OCI-LY7 (cell line): Measurements from ENCODE around the gene KRTAP4-4. TPM values are rescaled to one million over a fixed set of nuclear protein-coding genes. Genes with fewer than 3 reads are reported as not detected.
"Not testable (repeated sequence)": the region's sequence is repeated elsewhere in the genome, so short reads cannot be mapped to it uniquely, and the experiment has no call there.

Source experiments
- BruUV-seq: library from RNA; stranded (reverse); fragments of 400-500 nt; replicated peaks from 2 replicates; lab custom pipeline; 2021; lab: Mats Ljungman, UMichigan
- CTCF ChIA-PET: fragments of 300-600 bp; sonication (Branson Sonifier 250); formaldehyde crosslinking; loops from one replicate; lab custom pipeline; 2022; ENCODE audit warnings: antibody characterized with exemption; ENCODE audit not compliant: unreplicated experiment; lab: Charles Lee
- POLR2A ChIA-PET: fragments of 300-600 bp; sonication (Branson Sonifier 250); formaldehyde crosslinking; loops from one replicate; lab custom pipeline; 2022; ENCODE audit warnings: antibody characterized with exemption; lab: Charles Lee
- DNase-seq: peaks from one replicate; pipeline ENCODE4 v3.0.0-alpha.2; 2015; ENCODE audit warnings: low spot score
- H2AFZ ChIP-seq: fragments of 200-600 bp; sonication (generic), shearing (Covaris generic); 2 replicates; pipeline ENCODE4 v1.6.1; 2014; ENCODE audit warnings: mild to moderate bottlenecking, antibody characterized with exemption, low read length, moderate library complexity
- H3K27ac ChIP-seq: fragments of 200-600 bp; sonication (generic); 2 replicates; pipeline ENCODE4 v1.5.1; 2014; ENCODE audit warnings: mixed run types, low read depth, mild to moderate bottlenecking, moderate library complexity, low read length, inconsistent platforms; ENCODE audit not compliant: poor library complexity, severe bottlenecking
- H3K36me3 ChIP-seq: fragments of 200-600 bp; sonication (generic); 2 replicates; pipeline ENCODE4 v1.6.1; 2014; ENCODE audit warnings: mild to moderate bottlenecking, antibody characterized with exemption, low read length, moderate library complexity, mixed read lengths; ENCODE audit not compliant: insufficient read depth
- H3K4me1 ChIP-seq: fragments of 200-600 bp; sonication (generic); 2 replicates; pipeline ENCODE4 v1.5.1; 2014; ENCODE audit warnings: mild to moderate bottlenecking, low read length; ENCODE audit not compliant: insufficient read depth, poor library complexity, severe bottlenecking
- H3K4me2 ChIP-seq: fragments of 200-600 bp; sonication (generic); 2 replicates; pipeline ENCODE4 v1.6.1; 2014; ENCODE audit warnings: mild to moderate bottlenecking, low read length
- H3K4me3 ChIP-seq: fragments of 200-600 bp; sonication (generic); 2 replicates; pipeline ENCODE4 v1.5.1; 2014; ENCODE audit warnings: mild to moderate bottlenecking, low read depth, low read length; ENCODE audit not compliant: poor library complexity, severe bottlenecking
- H3K79me2 ChIP-seq: fragments of 200-600 bp; sonication (generic); 2 replicates; pipeline ENCODE4 v1.6.1; 2016; ENCODE audit warnings: low read depth, mild to moderate bottlenecking, low read length, moderate library complexity, mixed read lengths; ENCODE audit not compliant: insufficient read depth
- H3K9me2 ChIP-seq: fragments of 200-600 bp; sonication (generic); 2 replicates; pipeline ENCODE4 v1.6.1; 2016; ENCODE audit warnings: mild to moderate bottlenecking, low read length, mixed read lengths; ENCODE audit not compliant: insufficient read depth
- H3K9me3 ChIP-seq: fragments of 200-600 bp; sonication (generic); 2 replicates; pipeline ENCODE4 v1.6.1; 2014; ENCODE audit warnings: mild to moderate bottlenecking, mixed run types, low read length, mixed read lengths
- H4K20me1 ChIP-seq: fragments of 200-600 bp; sonication (generic); 2 replicates; pipeline ENCODE4 v1.6.1; 2014; ENCODE audit warnings: mild to moderate bottlenecking, antibody characterized with exemption, low read length, moderate library complexity, mixed read lengths; ENCODE audit not compliant: insufficient read depth
- EZH2phosphoT487 ChIP-seq: fragments of 200-600 bp; sonication (generic); IDR thresholded peaks from 2 replicates; pipeline ENCODE4 v1.6.1; 2018; ENCODE audit warnings: low read depth, borderline replicate concordance, mild to moderate bottlenecking, mixed run types, antibody characterized with exemption, low read length, moderate library complexity, mixed read lengths
- intact Hi-C: fragments of 100-400 bp; cut with micrococcal nuclease; formaldehyde crosslinking; loops from one replicate; pipeline ENCODE4 v1.10.0; 2022; ENCODE audit not compliant: unreplicated experiment
- total RNA-seq, 2 experiments: library from RNA; depleted of rRNA in 1 of 2; stranded (reverse); fragments of >200 nt in 1 of 2; shearing (Covaris generic) in 1 of 2; gene quantifications; 2 replicates each; pipeline ENCODE4 v1.2.3, GENCODE V29; 2014 to 2022
- TF ChIP-seq, protein P1 (sequence below): fragments of 200-600 bp; sonication (generic); conservative IDR thresholded peaks from 2 replicates; pipeline ENCODE4 v1.5.1; 2014; ENCODE audit warnings: mild to moderate bottlenecking, antibody characterized with exemption, low read length, moderate library complexity, mixed read lengths

KRTAP4-4 gene
- total RNA-seq, 2 experiments from 2014 or later: not detected

DNA sequence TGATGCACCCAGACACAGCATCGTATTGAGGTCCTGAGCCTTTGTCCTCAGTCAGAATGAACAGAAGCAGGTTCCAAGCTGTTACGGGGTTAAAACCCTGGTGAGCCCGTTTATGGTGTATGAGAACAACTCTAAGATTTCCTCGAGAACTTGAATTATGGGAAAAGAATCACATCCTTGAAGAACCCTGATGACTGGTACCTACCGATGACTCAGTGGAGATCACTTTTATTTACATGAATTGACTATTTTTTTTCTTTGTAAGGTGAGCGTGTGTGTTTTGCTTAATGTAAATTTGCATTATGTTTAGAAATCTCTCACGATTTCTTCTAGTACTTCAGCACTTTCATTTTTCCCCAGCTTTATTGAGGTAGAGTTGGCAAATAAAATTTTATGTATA is 3.3 kb upstream of the KRTAP4-4 start:
- DNase-seq: no peak
- TF ChIP-seq, protein P1, sequence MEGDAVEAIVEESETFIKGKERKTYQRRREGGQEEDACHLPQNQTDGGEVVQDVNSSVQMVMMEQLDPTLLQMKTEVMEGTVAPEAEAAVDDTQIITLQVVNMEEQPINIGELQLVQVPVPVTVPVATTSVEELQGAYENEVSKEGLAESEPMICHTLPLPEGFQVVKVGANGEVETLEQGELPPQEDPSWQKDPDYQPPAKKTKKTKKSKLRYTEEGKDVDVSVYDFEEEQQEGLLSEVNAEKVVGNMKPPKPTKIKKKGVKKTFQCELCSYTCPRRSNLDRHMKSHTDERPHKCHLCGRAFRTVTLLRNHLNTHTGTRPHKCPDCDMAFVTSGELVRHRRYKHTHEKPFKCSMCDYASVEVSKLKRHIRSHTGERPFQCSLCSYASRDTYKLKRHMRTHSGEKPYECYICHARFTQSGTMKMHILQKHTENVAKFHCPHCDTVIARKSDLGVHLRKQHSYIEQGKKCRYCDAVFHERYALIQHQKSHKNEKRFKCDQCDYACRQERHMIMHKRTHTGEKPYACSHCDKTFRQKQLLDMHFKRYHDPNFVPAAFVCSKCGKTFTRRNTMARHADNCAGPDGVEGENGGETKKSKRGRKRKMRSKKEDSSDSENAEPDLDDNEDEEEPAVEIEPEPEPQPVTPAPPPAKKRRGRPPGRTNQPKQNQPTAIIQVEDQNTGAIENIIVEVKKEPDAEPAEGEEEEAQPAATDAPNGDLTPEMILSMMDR: no peak
- no peak for TF ChIP-seq EZH2phosphoT487
- H3K4me2 ChIP-seq: no peak overlapping the region
- ChIA-PET CTCF (no interaction called here), POLR2A (no interaction called here)
- no peak overlapping the region for H2AFZ ChIP-seq
- H3K4me3 ChIP-seq: no peak overlapping the region
- no peaks in the 10 kb centered on the region for H3K4me1 ChIP-seq
- no peak overlapping the region for H3K27ac ChIP-seq
- no peaks in the 10 kb centered on the region for H3K9me3 ChIP-seq
- H3K79me2 ChIP-seq: no peaks in the 10 kb centered on the region
- H4K20me1 ChIP-seq: no peaks in the 10 kb centered on the region; the same call in 1 of the 2 replicates
- intact Hi-C loops: no loop called here
- no peaks in the 10 kb centered on the region for H3K9me2 ChIP-seq
- no TSS peak for BruUV-seq
- H3K36me3 ChIP-seq: no peaks in the 10 kb centered on the region

DNA sequence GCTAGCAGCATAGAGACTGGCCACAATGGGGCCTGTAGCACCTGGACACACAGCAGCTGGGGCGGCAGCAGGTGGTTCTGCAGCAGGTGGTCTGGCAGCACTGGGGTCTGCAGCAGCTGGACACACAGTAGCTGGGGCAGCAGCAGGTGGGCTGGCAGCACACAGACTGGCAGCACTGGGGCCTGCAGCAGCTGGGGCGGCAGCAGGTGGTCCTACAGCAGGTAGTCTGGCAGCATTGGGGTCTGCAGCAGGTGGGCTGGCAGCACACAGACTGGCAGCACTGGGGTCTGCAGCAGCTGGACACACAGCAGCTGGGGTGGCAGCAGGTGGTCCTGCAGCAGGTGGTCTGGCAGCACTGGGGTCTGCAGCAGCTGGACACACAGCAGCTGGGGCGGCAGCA is 358 bp downstream of the KRTAP4-4 start:
- H3K4me2 ChIP-seq, BruUV-seq, H4K20me1 ChIP-seq, POLR2A ChIA-PET, H3K9me3 ChIP-seq, H2AFZ ChIP-seq, H3K4me3 ChIP-seq, DNase-seq, H3K4me1 ChIP-seq, CTCF ChIA-PET, H3K36me3 ChIP-seq, H3K27ac ChIP-seq, H3K9me2 ChIP-seq, intact Hi-C loops, H3K79me2 ChIP-seq: not testable (repeated sequence)

DNA sequence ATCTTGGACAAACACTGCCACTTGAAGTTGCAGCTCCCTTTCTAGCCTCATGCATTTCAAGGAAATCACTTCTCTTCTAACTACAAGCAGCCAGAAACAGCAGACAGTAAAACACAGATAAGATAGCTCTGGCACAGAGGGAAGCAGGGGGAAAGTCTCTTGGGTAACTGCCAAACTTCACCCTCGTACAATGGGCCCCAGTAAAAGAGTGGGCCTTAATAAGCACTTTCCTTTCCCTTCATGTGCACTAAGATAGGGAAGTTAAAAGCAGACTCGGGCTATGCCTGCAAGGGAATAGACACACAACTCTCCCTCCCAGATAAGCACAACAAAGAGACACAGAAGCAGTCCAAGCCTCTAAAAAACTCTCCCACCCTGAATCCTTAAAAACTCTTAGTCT is 6.7 kb downstream of the KRTAP4-4 start:
- Histone ChIP-seq H3K9me3 (no peaks in the 10 kb centered on the region), H3K4me2 (no peak overlapping the region), H3K9me2 (no peaks in the 10 kb centered on the region), H2AFZ (no peak overlapping the region), H3K4me1 (no peaks in the 10 kb centered on the region), H3K4me3 (no peak overlapping the region), H4K20me1 (no peaks in the 10 kb centered on the region), H3K27ac (no peak overlapping the region), H3K36me3 (no peaks in the 10 kb centered on the region), H3K79me2 (no peaks in the 10 kb centered on the region)
- ChIA-PET POLR2A (no interaction called here), CTCF (no interaction called here)
- BruUV-seq: no TSS peak
- TF ChIP-seq EZH2phosphoT487: no peak
- intact Hi-C loops: no loop called here
- DNase-seq: no peak

DNA sequence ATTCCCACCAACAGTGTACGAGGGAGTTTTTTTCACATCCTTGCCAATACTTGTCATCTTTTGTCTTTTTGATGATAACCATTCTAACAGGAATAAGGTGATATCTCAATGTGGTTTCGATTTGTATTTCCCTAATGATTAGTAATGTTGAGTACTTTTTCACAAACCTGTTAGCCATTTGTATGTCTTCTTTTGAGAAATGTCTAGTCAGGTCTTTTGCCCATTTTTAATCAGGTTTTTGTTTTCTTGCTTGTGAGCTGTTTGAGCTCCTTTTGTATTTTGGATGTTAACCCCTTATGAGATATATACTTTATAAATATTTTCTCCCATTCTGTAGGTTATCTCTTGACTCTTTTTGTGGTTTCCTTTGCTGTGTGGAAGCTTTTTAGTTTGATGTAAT is 9.0 kb downstream of the KRTAP4-4 start:
- no peaks in the 10 kb centered on the region for H3K4me1 ChIP-seq
- H3K27ac ChIP-seq: no peak overlapping the region
- H3K9me2 ChIP-seq: no peaks in the 10 kb centered on the region
- DNase-seq: no peak
- H3K4me3 ChIP-seq: no peak overlapping the region
- H2AFZ ChIP-seq: no peak overlapping the region
- H4K20me1 ChIP-seq: no peaks in the 10 kb centered on the region
- no peak overlapping the region for H3K4me2 ChIP-seq
- no TSS peak for BruUV-seq
- TF ChIP-seq, protein P1: no peak
- no peaks in the 10 kb centered on the region for H3K36me3 ChIP-seq
- intact Hi-C loops: no loop called here
- CTCF ChIA-PET: no interaction called here
- H3K9me3 ChIP-seq: no peaks in the 10 kb centered on the region
- no peaks in the 10 kb centered on the region for H3K79me2 ChIP-seq
- POLR2A ChIA-PET: no interaction called here
